ENCODE measurements around the gene CALHM6. TPM values are rescaled to one million over a fixed set of nuclear protein-coding genes. Genes with fewer than 3 reads are reported as not detected.

CALHM6 gene
- total RNA-seq, 1 experiment from 2014 or later: not detected

DNA sequence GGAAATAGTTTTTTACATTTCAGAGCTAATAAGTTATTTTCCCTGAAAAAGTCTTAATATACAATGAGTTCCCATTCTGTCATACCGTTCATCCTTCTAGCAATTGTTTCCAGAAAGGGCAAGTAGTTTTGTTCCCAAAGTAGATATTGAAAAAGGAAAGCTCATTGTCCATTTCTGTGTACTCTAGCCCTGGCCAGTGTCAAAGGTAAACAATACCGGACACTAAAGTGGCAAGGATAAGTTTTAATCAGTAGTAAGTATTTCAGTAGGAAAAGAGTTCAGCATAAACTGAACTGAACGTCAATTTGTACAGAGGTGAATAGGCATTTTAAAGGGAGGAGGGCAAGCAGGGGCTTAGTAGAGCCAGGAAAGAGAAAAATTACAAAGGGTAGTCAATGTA is 43.5 kb upstream of the CALHM6 start:
- no peak for TF ChIP-seq EZH2 (IDR thresholded peaks at IDR 0.05; ENCODE audit: low read depth)
- TF ChIP-seq, protein P1, sequence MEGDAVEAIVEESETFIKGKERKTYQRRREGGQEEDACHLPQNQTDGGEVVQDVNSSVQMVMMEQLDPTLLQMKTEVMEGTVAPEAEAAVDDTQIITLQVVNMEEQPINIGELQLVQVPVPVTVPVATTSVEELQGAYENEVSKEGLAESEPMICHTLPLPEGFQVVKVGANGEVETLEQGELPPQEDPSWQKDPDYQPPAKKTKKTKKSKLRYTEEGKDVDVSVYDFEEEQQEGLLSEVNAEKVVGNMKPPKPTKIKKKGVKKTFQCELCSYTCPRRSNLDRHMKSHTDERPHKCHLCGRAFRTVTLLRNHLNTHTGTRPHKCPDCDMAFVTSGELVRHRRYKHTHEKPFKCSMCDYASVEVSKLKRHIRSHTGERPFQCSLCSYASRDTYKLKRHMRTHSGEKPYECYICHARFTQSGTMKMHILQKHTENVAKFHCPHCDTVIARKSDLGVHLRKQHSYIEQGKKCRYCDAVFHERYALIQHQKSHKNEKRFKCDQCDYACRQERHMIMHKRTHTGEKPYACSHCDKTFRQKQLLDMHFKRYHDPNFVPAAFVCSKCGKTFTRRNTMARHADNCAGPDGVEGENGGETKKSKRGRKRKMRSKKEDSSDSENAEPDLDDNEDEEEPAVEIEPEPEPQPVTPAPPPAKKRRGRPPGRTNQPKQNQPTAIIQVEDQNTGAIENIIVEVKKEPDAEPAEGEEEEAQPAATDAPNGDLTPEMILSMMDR (conservative IDR thresholded peaks at IDR 0.05): no peak
- ChIA-PET POLR2A (ENCODE audit: unreplicated experiment) (interaction anchor here (0.7 kb wide), 1 partner anchor 56 kb away, joined by 4 read pairs; no protein-coding TSS in a partner anchor), CTCF (no interaction called here)
- no TSS peak for BruUV-seq (replicated peaks)
- H3K79me2 ChIP-seq (ENCODE audit: low read depth): no peaks in the 10 kb centered on the region
- no peaks in the 10 kb centered on the region for H3K27me3 ChIP-seq (ENCODE audit: insufficient read depth, low read depth)
- H3K9me2 ChIP-seq (ENCODE audit: insufficient read depth): no peaks in the 10 kb centered on the region
- no peaks in the 10 kb centered on the region for H3K36me3 ChIP-seq (ENCODE audit: low read depth)
- no peak overlapping the region for H3K4me2 ChIP-seq
- no peaks in the 10 kb centered on the region for H3F3A ChIP-seq (ENCODE audit: insufficient read depth, low read depth)
- no peaks in the 10 kb centered on the region for H3K9me3 ChIP-seq (ENCODE audit: insufficient read depth, low read depth)
- no peak overlapping the region for H3K27ac ChIP-seq
- peaks cover 6% of the 10 kb centered on the region; the same call in 1 of the 2 replicates for H3K4me1 ChIP-seq (replicated peaks; ENCODE audit: insufficient read depth)
- H2AFZ ChIP-seq: no peak overlapping the region
- no peak for DNase-seq
- H4K20me1 ChIP-seq (ENCODE audit: insufficient read depth): no peaks in the 10 kb centered on the region
- H3K4me3 ChIP-seq: no peak overlapping the region
- intact Hi-C loops (cut with micrococcal nuclease; ENCODE audit: unreplicated experiment): no loop called here

DNA sequence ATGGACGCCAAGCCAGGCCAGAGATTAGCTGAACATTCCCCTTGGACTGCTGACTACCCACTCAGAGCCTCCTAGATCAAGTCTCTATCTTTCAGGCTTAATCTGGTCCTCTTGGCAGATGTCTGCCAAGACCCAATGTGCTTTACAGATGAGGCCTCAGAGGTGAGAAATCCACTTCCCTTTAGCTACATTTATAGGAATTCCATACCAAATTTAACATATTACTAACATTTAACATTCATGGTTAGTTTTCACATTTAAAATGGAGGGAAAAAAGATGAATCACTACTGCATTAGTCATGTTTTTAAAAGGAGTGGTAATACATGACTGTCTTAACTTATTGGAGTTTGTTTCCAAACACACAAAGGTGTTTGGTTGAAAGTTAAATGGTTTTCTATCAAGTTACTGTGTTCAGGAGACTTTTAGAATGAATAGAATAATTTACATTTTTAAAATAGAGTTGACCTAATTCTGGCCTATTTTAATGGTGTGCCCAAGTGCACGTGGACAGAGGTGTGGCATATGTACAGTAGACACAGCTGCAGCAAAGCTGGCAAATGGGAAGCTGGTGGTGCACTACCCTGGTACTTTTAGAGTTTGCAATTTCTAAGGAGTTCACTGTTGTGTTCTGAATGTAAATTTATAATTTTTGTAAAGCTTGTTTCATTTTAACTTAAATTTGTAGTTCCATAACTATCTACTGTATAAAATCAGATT is 41.9 kb upstream of the CALHM6 start:
- H3K4me3 ChIP-seq: no peak overlapping the region
- no peaks in the 10 kb centered on the region for H3K79me2 ChIP-seq (ENCODE audit: low read depth)
- intact Hi-C loops (cut with micrococcal nuclease; ENCODE audit: unreplicated experiment): no loop called here
- H4K20me1 ChIP-seq (ENCODE audit: insufficient read depth): no peaks in the 10 kb centered on the region
- ChIA-PET POLR2A (ENCODE audit: unreplicated experiment) (interaction anchor here (0.7 kb wide), 1 partner anchor 48 kb away, joined by 6 read pairs; no protein-coding TSS in a partner anchor), CTCF (no interaction called here)
- H3K36me3 ChIP-seq (ENCODE audit: low read depth): no peaks in the 10 kb centered on the region
- H3K27ac ChIP-seq: no peak overlapping the region
- H2AFZ ChIP-seq: no peak overlapping the region
- BruUV-seq (replicated peaks): no TSS peak
- H3K9me2 ChIP-seq (ENCODE audit: insufficient read depth): no peaks in the 10 kb centered on the region
- no peaks in the 10 kb centered on the region for H3K27me3 ChIP-seq (ENCODE audit: insufficient read depth, low read depth)
- no peak for DNase-seq
- H3F3A ChIP-seq (ENCODE audit: insufficient read depth, low read depth): no peaks in the 10 kb centered on the region
- no peaks in the 10 kb centered on the region for H3K9me3 ChIP-seq (ENCODE audit: insufficient read depth, low read depth)
- H3K4me1 ChIP-seq (replicated peaks; ENCODE audit: insufficient read depth): peaks cover 6% of the 10 kb centered on the region; the same call in 1 of the 2 replicates
- TF ChIP-seq, protein P1 (conservative IDR thresholded peaks at IDR 0.05): no peak
- H3K4me2 ChIP-seq: no peak overlapping the region

DNA sequence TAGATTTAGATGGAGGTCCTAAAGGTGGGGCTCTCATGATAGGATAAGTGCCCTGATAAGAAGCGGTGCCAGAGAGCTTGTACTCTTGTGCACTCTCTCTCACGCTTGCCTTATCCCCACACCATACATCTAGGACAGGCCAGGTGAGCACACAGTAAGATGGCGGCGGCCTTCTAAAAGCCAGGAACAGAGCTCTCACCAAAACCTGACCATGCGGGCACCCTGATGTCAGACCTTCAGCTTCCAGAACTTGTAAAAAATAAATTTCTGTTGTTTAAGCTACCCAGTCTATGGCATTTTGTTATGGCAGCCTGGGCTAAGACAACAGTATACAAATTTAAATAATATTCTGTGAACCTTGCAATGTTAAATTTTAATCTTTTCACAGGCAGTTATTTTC is 40.8 kb upstream of the CALHM6 start:
- POLR2A ChIA-PET (ENCODE audit: unreplicated experiment): no interaction called here
- no peak overlapping the region for H2AFZ ChIP-seq
- no peak for DNase-seq
- intact Hi-C loops (cut with micrococcal nuclease; ENCODE audit: unreplicated experiment): no loop called here
- peaks cover 6% of the 10 kb centered on the region; the same call in 1 of the 2 replicates for H3K4me1 ChIP-seq (replicated peaks; ENCODE audit: insufficient read depth)
- no peak for TF ChIP-seq EZH2 (IDR thresholded peaks at IDR 0.05; ENCODE audit: low read depth)
- TF ChIP-seq, protein P1 (conservative IDR thresholded peaks at IDR 0.05): no peak
- H3K36me3 ChIP-seq (ENCODE audit: low read depth): no peaks in the 10 kb centered on the region
- H4K20me1 ChIP-seq (ENCODE audit: insufficient read depth): no peaks in the 10 kb centered on the region
- H3K79me2 ChIP-seq (ENCODE audit: low read depth): no peaks in the 10 kb centered on the region
- H3K9me2 ChIP-seq (ENCODE audit: insufficient read depth): 0 out of 2 replicates have a peak, but pooled peaks cover 5% of the 10 kb centered on the region
- H3K27me3 ChIP-seq (ENCODE audit: insufficient read depth, low read depth): no peaks in the 10 kb centered on the region
- BruUV-seq (replicated peaks): no TSS peak
- no peaks in the 10 kb centered on the region for H3K9me3 ChIP-seq (ENCODE audit: insufficient read depth, low read depth)
- no peak overlapping the region for H3K4me3 ChIP-seq
- H3F3A ChIP-seq (ENCODE audit: insufficient read depth, low read depth): no peaks in the 10 kb centered on the region
- no peak overlapping the region for H3K27ac ChIP-seq
- H3K4me2 ChIP-seq: no peak overlapping the region
- CTCF ChIA-PET: no interaction called here

Data from PC-9 (cell line).